Upper lobe of right lung (tissue), 1 donor: ENCODE results near the gene HCFC1R1. TPM values are rescaled to one million over a fixed set of nuclear protein-coding genes. Genes with fewer than 3 reads are reported as not detected.

ENCODE experiments used
- ATAC-seq: fragments of 200-7000 bp; cut with Tn5 transposase; one replicate; pipeline ENCODE4 v1.9.1; 2020; ENCODE audit warnings: mild to moderate bottlenecking, moderate library complexity
- DNase-seq: peaks from one replicate; pipeline ENCODE4 v3.0.0-alpha.2; 2020
- H3K27ac ChIP-seq: fragments of 200-600 bp; one replicate; pipeline ENCODE4 v1.8.0; 2022
- H3K27me3 ChIP-seq: fragments of 200-600 bp; one replicate; pipeline ENCODE4 v1.8.0; 2022; ENCODE audit warnings: mild to moderate bottlenecking
- H3K36me3 ChIP-seq: fragments of 200-600 bp; one replicate; pipeline ENCODE4 v1.8.0; 2022
- H3K4me1 ChIP-seq: fragments of 200-600 bp; one replicate; pipeline ENCODE4 v1.8.0; 2022
- H3K4me3 ChIP-seq: fragments of 200-600 bp; one replicate; pipeline ENCODE4 v1.8.0; 2022; ENCODE audit warnings: mild to moderate bottlenecking
- H3K9me3 ChIP-seq: fragments of 200-600 bp; one replicate; pipeline ENCODE4 v1.8.0; 2022
- intact Hi-C: fragments of 100-400 bp; cut with DNase I; formaldehyde crosslinking; loops from one replicate; pipeline ENCODE4 v1.11.0; 2022
- total RNA-seq: library from RNA; stranded (reverse); fragmentation: NEBNext Ultra II Directional; extraction: Animal tissue kit (Norgen Biotek cat#: 25700); gene quantifications from one replicate; pipeline ENCODE4 v1.2.1, GENCODE V29; 2021
- TF ChIP-seq, protein P1 (sequence below): fragments of 200-600 bp; IDR thresholded peaks from one replicate; pipeline ENCODE4 v1.8.0; 2022; ENCODE audit warnings: antibody characterized with exemption
- donor health status: DM: no; HTN: yes; CAD: no; lungs with severe emphysema.

HCFC1R1 gene
- total RNA-seq, 1 donor from 2014 or later: 55.7 TPM

DNA sequence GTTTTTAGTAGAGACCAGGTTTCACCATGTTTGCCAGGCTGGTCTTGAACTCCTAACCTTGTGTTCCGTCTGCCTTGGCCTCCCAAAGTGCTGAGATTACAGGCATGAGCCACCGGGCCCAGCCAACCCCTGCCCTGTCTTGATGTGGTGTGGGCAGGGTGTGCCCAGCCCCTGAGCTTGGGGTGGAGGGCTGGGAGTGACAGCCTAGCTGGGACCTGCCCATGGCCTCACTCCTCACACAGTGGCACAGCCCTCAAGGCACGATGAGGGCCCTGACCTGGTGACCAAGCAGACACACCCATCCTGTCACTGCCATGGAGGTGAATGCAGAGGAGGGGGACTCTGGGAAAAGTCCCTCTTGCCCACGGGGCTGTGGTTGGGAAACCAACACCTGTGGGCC, 44.7 kb upstream of the HCFC1R1 start:
- peak overlapping the region; percentile 35 for H3K4me3 ChIP-seq
- no peak for ATAC-seq
- TF ChIP-seq, protein P1, sequence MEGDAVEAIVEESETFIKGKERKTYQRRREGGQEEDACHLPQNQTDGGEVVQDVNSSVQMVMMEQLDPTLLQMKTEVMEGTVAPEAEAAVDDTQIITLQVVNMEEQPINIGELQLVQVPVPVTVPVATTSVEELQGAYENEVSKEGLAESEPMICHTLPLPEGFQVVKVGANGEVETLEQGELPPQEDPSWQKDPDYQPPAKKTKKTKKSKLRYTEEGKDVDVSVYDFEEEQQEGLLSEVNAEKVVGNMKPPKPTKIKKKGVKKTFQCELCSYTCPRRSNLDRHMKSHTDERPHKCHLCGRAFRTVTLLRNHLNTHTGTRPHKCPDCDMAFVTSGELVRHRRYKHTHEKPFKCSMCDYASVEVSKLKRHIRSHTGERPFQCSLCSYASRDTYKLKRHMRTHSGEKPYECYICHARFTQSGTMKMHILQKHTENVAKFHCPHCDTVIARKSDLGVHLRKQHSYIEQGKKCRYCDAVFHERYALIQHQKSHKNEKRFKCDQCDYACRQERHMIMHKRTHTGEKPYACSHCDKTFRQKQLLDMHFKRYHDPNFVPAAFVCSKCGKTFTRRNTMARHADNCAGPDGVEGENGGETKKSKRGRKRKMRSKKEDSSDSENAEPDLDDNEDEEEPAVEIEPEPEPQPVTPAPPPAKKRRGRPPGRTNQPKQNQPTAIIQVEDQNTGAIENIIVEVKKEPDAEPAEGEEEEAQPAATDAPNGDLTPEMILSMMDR: no peak
- peaks cover 7% of the 10 kb centered on the region for H3K4me1 ChIP-seq
- no peak overlapping the region for H3K27ac ChIP-seq
- intact Hi-C loops: no loop called here
- no peaks in the 10 kb centered on the region for H3K27me3 ChIP-seq
- no peaks in the 10 kb centered on the region for H3K9me3 ChIP-seq
- H3K36me3 ChIP-seq: no peaks in the 10 kb centered on the region
- no peak for DNase-seq

GRCh38 chr16:3066440-3066748, 42.7 kb upstream of the HCFC1R1 start:
- no peak for DNase-seq
- Histone ChIP-seq H3K27ac (peak overlapping the region; percentile 76), H3K4me1 (peaks cover 7% of the 10 kb centered on the region), H3K9me3 (no peaks in the 10 kb centered on the region), H3K36me3 (no peaks in the 10 kb centered on the region), H3K27me3 (no peaks in the 10 kb centered on the region), H3K4me3 (peak overlapping the region; percentile 52)
- ATAC-seq: no peak
- TF ChIP-seq, protein P1: no peak
- intact Hi-C loops: no loop called here

GRCh38 chr16:3065742-3066439, 42.1 kb upstream of the HCFC1R1 start:
- Histone ChIP-seq H3K36me3 (no peaks in the 10 kb centered on the region), H3K4me3 (peak overlapping the region; percentile 52), H3K4me1 (peaks cover 7% of the 10 kb centered on the region), H3K27me3 (no peaks in the 10 kb centered on the region), H3K9me3 (no peaks in the 10 kb centered on the region), H3K27ac (peak overlapping the region; percentile 76)
- TF ChIP-seq, protein P1: no peak
- ATAC-seq (peak; percentile 13), DNase-seq (no peak)
- intact Hi-C loops: no loop called here

- intact Hi-C loops: no loop called here
- no peaks in the 10 kb centered on the region for H3K36me3 ChIP-seq
- peak within 1 kb of the TSS; percentile 52 for H3K4me3 ChIP-seq
- H3K27ac ChIP-seq: peak within 1 kb of the TSS; percentile 76
- H3K4me1 ChIP-seq: peaks cover 7% of the 10 kb centered on the region
- H3K27me3 ChIP-seq: no peaks in the 10 kb centered on the region
- DNase-seq: no peak
- TF ChIP-seq, protein P1: no peak
- ATAC-seq: peak; percentile 75
- no peaks in the 10 kb centered on the region for H3K9me3 ChIP-seq
Observed at GRCh38 chr16:3065069-3065741, 41.5 kb upstream of the HCFC1R1 start, which contains the start of gene IL32. IL32 (plus strand) TSS chr16:3065640; CDS start chr16:3065812, 172 bp downstream.

- Histone ChIP-seq H3K27ac (no peak overlapping the region), H3K4me1 (peaks cover 13% of the 10 kb centered on the region), H3K36me3 (no peaks in the 10 kb centered on the region), H3K27me3 (no peaks in the 10 kb centered on the region), H3K4me3 (no peak overlapping the region), H3K9me3 (no peaks in the 10 kb centered on the region)
- TF ChIP-seq, protein P1: no peak
- ATAC-seq (no peak), DNase-seq (no peak)
- intact Hi-C loops: no loop called here
Observed at GRCh38 chr16:3063625-3064386, 40.1 kb upstream of the HCFC1R1 start.
